HEK293 (cell line): ENCODE results near the gene ZSCAN5B.

Source experiments
- CTCF ChIA-PET: fragments of 350-600 bp; formaldehyde crosslinking; extraction: SDS; loops from one replicate; lab custom pipeline; 2021; ENCODE audit warnings: antibody characterized with exemption; lab: Yijun Ruan, JAX
- POLR2A ChIA-PET: fragments of 300-600 bp; formaldehyde crosslinking; extraction: SDS; loops from one replicate; lab custom pipeline; 2020; ENCODE audit warnings: antibody characterized with exemption, inconsistent platforms; lab: Yijun Ruan, JAX
- H3K27ac ChIP-seq: fragments of 200-500 bp; sonication (Bioruptor generic); 2 replicates; pipeline ENCODE4 v1.5.1; 2014; ENCODE audit warnings: low read depth, low read length, control low read depth, inconsistent platforms; ENCODE audit errors: extremely low read depth
- H3K36me3 ChIP-seq, 2 experiments: fragments of 200-500 bp in 1 of 2; sonication (Bioruptor generic) in 1 of 2; 1 replicate in 1 of 2; 2 replicates in 1 of 2; pipeline ENCODE4 v1.5.1; 2014 to 2017; ENCODE audit warnings: inconsistent platforms in 2 of 2, low read length in 2 of 2; ENCODE audit not compliant: control insufficient read depth in 2 of 2, insufficient read depth in 1 of 2
- H3K4me1 ChIP-seq: fragments of 200-500 bp; sonication (Bioruptor generic); 2 replicates; pipeline ENCODE4 v1.5.1; 2014; ENCODE audit warnings: mild to moderate bottlenecking, low read length, inconsistent platforms; ENCODE audit not compliant: control insufficient read depth, insufficient read depth
- H3K4me3 ChIP-seq: 2 replicates; pipeline ENCODE4 v1.5.1; 2011; ENCODE audit warnings: low read depth, mild to moderate bottlenecking, control low read depth, low read length, moderate library complexity
- H3K9me3 ChIP-seq: fragments of 200-500 bp; sonication (Bioruptor generic); 2 replicates; pipeline ENCODE4 v1.5.1; 2014; ENCODE audit warnings: low read depth, low read length, inconsistent platforms; ENCODE audit not compliant: control insufficient read depth, insufficient read depth
- EGR2 ChIP-seq: fragments of 450-650 bp; formaldehyde crosslinking; IDR thresholded peaks from 2 replicates; pipeline ENCODE4 v1.5.1; 2016; ENCODE audit warnings: low read depth, missing biosample characterization, missing genetic modification characterization
- ELK4 ChIP-seq: IDR thresholded peaks from 2 replicates; pipeline ENCODE4 v1.6.1; 2011; ENCODE audit warnings: mild to moderate bottlenecking, low read depth, low read length, borderline replicate concordance
- MYNN ChIP-seq: fragments of 450-650 bp; formaldehyde crosslinking; IDR thresholded peaks from 2 replicates; pipeline ENCODE4 v1.5.1; 2016; ENCODE audit warnings: missing biosample characterization, missing genetic modification characterization, borderline replicate concordance
- SP2 ChIP-seq: fragments of 450-650 bp; formaldehyde crosslinking; IDR thresholded peaks from 2 replicates; pipeline ENCODE4 v1.5.1; 2016; ENCODE audit warnings: missing biosample characterization, missing genetic modification characterization
- YY2 ChIP-seq: fragments of 450-650 bp; formaldehyde crosslinking; IDR thresholded peaks from 2 replicates; pipeline ENCODE4 v1.5.1; 2016; ENCODE audit warnings: missing biosample characterization, missing genetic modification characterization
- ZBTB10 ChIP-seq: fragments of 450-650 bp; formaldehyde crosslinking; IDR thresholded peaks from 2 replicates; pipeline ENCODE4 v1.5.1; 2016; ENCODE audit warnings: missing biosample characterization, missing genetic modification characterization
- ZBTB20 ChIP-seq: fragments of 450-650 bp; formaldehyde crosslinking; IDR thresholded peaks from 2 replicates; pipeline ENCODE4 v1.5.1; 2016; ENCODE audit warnings: missing biosample characterization, missing genetic modification characterization
- ZBTB6 ChIP-seq: fragments of 450-650 bp; formaldehyde crosslinking; IDR thresholded peaks from 2 replicates; pipeline ENCODE4 v1.5.1; 2017; ENCODE audit warnings: missing biosample characterization, missing genetic modification characterization
- ZNF112 ChIP-seq: fragments of 450-650 bp; formaldehyde crosslinking; IDR thresholded peaks from 2 replicates; pipeline ENCODE4 v1.5.0; 2017; ENCODE audit warnings: missing biosample characterization, missing genetic modification characterization
- ZNF146 ChIP-seq: fragments of 450-650 bp; formaldehyde crosslinking; IDR thresholded peaks from 2 replicates; pipeline ENCODE4 v1.5.1; 2016; ENCODE audit warnings: missing biosample characterization, missing genetic modification characterization
- ZNF169 ChIP-seq: fragments of 450-650 bp; formaldehyde crosslinking; IDR thresholded peaks from 2 replicates; pipeline ENCODE4 v1.5.1; 2016; ENCODE audit warnings: missing biosample characterization, missing genetic modification characterization
- ZNF19 ChIP-seq: fragments of 450-650 bp; formaldehyde crosslinking; IDR thresholded peaks from 2 replicates; pipeline ENCODE4; 2016; ENCODE audit warnings: missing biosample characterization, missing genetic modification characterization, low read depth
- ZNF202 ChIP-seq: fragments of 450-650 bp; formaldehyde crosslinking; IDR thresholded peaks from 2 replicates; pipeline ENCODE4 v1.5.1; 2016; ENCODE audit warnings: missing biosample characterization, missing genetic modification characterization, borderline replicate concordance
- ZNF26 ChIP-seq: fragments of 450-650 bp; formaldehyde crosslinking; IDR thresholded peaks from 2 replicates; pipeline ENCODE4 v1.5.1; 2016; ENCODE audit warnings: missing biosample characterization, missing genetic modification characterization
- ZNF341 ChIP-seq: fragments of 450-650 bp; formaldehyde crosslinking; IDR thresholded peaks from 2 replicates; pipeline ENCODE4; 2016; ENCODE audit warnings: low read depth, missing biosample characterization, missing genetic modification characterization
- ZNF513 ChIP-seq: fragments of 450-650 bp; IDR thresholded peaks from 2 replicates; pipeline ENCODE4 v1.5.1; 2018; ENCODE audit warnings: missing biosample characterization, missing genetic modification characterization
- ZNF521 ChIP-seq: fragments of 450-650 bp; formaldehyde crosslinking; IDR thresholded peaks from 2 replicates; pipeline ENCODE4 v1.5.1; 2017; ENCODE audit warnings: missing biosample characterization, mild to moderate bottlenecking, missing genetic modification characterization
- ZNF530 ChIP-seq: fragments of 450-650 bp; formaldehyde crosslinking; IDR thresholded peaks from 2 replicates; pipeline ENCODE4 v1.5.1; 2016; ENCODE audit warnings: low read depth, missing biosample characterization, missing genetic modification characterization
- ZNF548 ChIP-seq: fragments of 450-650 bp; formaldehyde crosslinking; IDR thresholded peaks from 2 replicates; pipeline ENCODE4 v1.5.1; 2016; ENCODE audit warnings: missing biosample characterization, missing genetic modification characterization
- ZNF580 ChIP-seq: fragments of 450-650 bp; formaldehyde crosslinking; IDR thresholded peaks from 2 replicates; pipeline ENCODE4 v1.5.1; 2016; ENCODE audit warnings: missing biosample characterization, missing genetic modification characterization
- ZNF624 ChIP-seq: fragments of 450-650 bp; formaldehyde crosslinking; IDR thresholded peaks from 2 replicates; pipeline ENCODE4 v1.5.1; 2017; ENCODE audit warnings: missing biosample characterization, missing genetic modification characterization
- ZNF654 ChIP-seq: fragments of 450-650 bp; formaldehyde crosslinking; IDR thresholded peaks from 2 replicates; pipeline ENCODE4 v1.5.1; 2016; ENCODE audit warnings: low read depth, missing biosample characterization, missing genetic modification characterization
- ZNF747 ChIP-seq: fragments of 450-650 bp; formaldehyde crosslinking; IDR thresholded peaks from 2 replicates; pipeline ENCODE4 v1.5.1; 2016; ENCODE audit warnings: missing biosample characterization, missing genetic modification characterization
- ZNF791 ChIP-seq: fragments of 450-650 bp; formaldehyde crosslinking; IDR thresholded peaks from 2 replicates; pipeline ENCODE4 v1.5.1; 2016; ENCODE audit warnings: missing biosample characterization, missing genetic modification characterization
- ZSCAN18 ChIP-seq: fragments of 450-650 bp; formaldehyde crosslinking; IDR thresholded peaks from 2 replicates; pipeline ENCODE4 v1.5.1; 2016; ENCODE audit warnings: missing biosample characterization, missing genetic modification characterization

The ZSCAN5B gene

GRCh38 chr19:56163097-56163496 is 34.5 kb downstream of the ZSCAN5B start:
- TF ChIP-seq ZNF26 (tag by site-specific recombination) (no peak), ZNF341 (tag by site-specific recombination) (no peak), ZNF747 (tag by site-specific recombination) (no peak), SP2 (tag by site-specific recombination) (no peak), ZNF654 (tag by site-specific recombination) (no peak), ZNF580 (tag by site-specific recombination) (no peak), ZBTB20 (tag by site-specific recombination) (no peak), ZNF19 (tag by site-specific recombination) (no peak), ZNF202 (tag by site-specific recombination) (no peak), ZNF791 (tag by site-specific recombination) (no peak), ELK4 (no peak), ZNF112 (tag by site-specific recombination) (no peak), EGR2 (no peak), ZNF169 (tag by site-specific recombination) (no peak), ZNF146 (tag by site-specific recombination) (no peak), ZSCAN18 (tag by site-specific recombination) (no peak), YY2 (tag by site-specific recombination) (no peak), ZNF548 (tag by site-specific recombination) (no peak), ZBTB6 (tag by site-specific recombination) (no peak)
- Histone ChIP-seq H3K9me3 (no peaks in the 10 kb centered on the region), H3K4me3 (no peak overlapping the region), H3K36me3 (peaks cover 13 to 33% of the 10 kb centered on the region in 2 experiments), H3K27ac (no peak overlapping the region), H3K4me1 (no peaks in the 10 kb centered on the region)
- POLR2A ChIA-PET: no interaction called here
- CTCF ChIA-PET: no interaction called here

GRCh38 chr19:56162258-56162657 is 35.3 kb downstream of the ZSCAN5B start:
- CTCF ChIA-PET: no interaction called here
- POLR2A ChIA-PET: no interaction called here
- Histone ChIP-seq H3K4me1 (no peaks in the 10 kb centered on the region), H3K9me3 (no peaks in the 10 kb centered on the region), H3K36me3 (peaks cover 13 to 40% of the 10 kb centered on the region in 2 experiments), H3K27ac (no peak overlapping the region), H3K4me3 (no peak overlapping the region)
- TF ChIP-seq ZBTB10 (tag by site-specific recombination) (no peak), ZSCAN18 (tag by site-specific recombination) (no peak), ZNF530 (no peak), ZNF624 (tag by site-specific recombination) (no peak), MYNN (tag by site-specific recombination) (no peak), ZNF521 (tag by site-specific recombination) (no peak), ZNF513 (tag by site-specific recombination) (no peak), ZNF548 (tag by site-specific recombination) (no peak)
